Peyer's patch (tissue), 4 donors: ENCODE measurements around the gene KCNK2.

Experiments used
- POLR2A ChIP-seq, 2 donors: fragments of 450-650 bp; IDR thresholded peaks; one replicate each; pipeline ENCODE4 v1.5.1; 2017; ENCODE audit warnings: antibody characterized with exemption in 2 of 2, mild to moderate bottlenecking in 2 of 2, moderate library complexity in 2 of 2
- TF ChIP-seq, protein P1 (sequence below), 6 experiments: fragments of 450-650 bp in 4 of 6; fragments of 200-600 bp in 2 of 6; sonication (generic) in 1 of 6; IDR thresholded peaks; one replicate each; pipeline ENCODE4 v1.5.1; 2017 to 2019; ENCODE audit warnings: antibody characterized with exemption in 6 of 6, mild to moderate bottlenecking in 3 of 6, moderate library complexity in 1 of 6

DNA sequence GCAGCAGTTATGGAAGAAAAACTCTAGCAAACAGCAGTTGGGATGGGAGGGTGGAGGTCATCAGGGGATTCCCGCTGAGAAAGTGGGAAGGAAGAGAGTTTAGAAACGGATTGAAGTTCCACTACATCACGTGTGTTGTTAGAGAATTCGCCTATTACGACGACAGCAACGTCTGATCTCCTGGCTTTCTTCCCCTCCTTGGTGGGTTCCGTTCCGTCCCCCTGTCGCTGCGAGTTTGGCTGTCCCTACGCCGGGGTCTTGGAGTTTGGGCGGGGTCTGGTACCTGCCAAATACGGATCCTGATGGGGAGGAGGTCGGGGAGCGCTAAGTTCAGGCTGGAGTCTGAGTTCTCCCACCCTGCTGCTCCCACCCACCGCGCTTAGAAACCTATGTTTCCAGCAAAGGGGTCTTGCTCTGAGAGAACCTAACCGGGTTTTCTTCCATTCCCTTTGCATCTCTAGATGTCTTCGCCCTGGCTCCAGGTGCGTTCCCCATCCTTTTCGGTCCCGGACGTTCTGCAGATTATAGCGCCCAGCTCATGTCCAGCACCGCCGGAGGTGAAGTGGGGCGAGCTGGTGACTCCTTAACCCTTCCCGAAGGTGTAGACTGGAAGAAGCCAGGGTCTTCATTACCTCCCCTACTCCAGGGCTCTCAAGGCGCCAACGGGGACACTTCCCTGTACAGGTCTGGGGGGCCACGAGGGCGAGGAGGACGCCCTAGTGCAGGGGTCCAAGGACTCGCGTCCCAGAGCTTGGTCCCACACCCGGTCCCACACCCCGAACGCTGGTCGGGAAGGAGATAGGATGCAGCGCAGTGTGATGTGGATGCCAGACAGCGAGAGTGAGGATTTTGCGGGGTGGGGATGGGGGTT, 641 bp upstream of the KCNK2 start:
- TF ChIP-seq, protein P1, sequence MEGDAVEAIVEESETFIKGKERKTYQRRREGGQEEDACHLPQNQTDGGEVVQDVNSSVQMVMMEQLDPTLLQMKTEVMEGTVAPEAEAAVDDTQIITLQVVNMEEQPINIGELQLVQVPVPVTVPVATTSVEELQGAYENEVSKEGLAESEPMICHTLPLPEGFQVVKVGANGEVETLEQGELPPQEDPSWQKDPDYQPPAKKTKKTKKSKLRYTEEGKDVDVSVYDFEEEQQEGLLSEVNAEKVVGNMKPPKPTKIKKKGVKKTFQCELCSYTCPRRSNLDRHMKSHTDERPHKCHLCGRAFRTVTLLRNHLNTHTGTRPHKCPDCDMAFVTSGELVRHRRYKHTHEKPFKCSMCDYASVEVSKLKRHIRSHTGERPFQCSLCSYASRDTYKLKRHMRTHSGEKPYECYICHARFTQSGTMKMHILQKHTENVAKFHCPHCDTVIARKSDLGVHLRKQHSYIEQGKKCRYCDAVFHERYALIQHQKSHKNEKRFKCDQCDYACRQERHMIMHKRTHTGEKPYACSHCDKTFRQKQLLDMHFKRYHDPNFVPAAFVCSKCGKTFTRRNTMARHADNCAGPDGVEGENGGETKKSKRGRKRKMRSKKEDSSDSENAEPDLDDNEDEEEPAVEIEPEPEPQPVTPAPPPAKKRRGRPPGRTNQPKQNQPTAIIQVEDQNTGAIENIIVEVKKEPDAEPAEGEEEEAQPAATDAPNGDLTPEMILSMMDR (IDR thresholded peaks at IDR 0.05) = no peak
- TF ChIP-seq POLR2A (IDR thresholded peaks at IDR 0.05) = no peak
